Measurements from ENCODE around the gene PRDX2.

GRCh38 chr19:12759686-12760085 lies 41.9 kb downstream of the PRDX2 start:
- TF ChIP-seq SIN3A (IDR thresholded peaks at IDR 0.05; ENCODE audit: low read depth, low read length) (no peak), POLR2AphosphoS5 (IDR thresholded peaks at IDR 0.05; ENCODE audit: low read length) (no peak)

Data from GM12878 (cell line).